ENCODE measurements around the gene COL5A3. TPM values are rescaled to one million over a fixed set of nuclear protein-coding genes. Genes with fewer than 3 reads are reported as not detected.
A peak's percentile ranks its signal among the peaks of the same experiment; 100 is the strongest.

Gene COL5A3
- total RNA-seq, 1 experiment from 2014 or later = not detected

DNA sequence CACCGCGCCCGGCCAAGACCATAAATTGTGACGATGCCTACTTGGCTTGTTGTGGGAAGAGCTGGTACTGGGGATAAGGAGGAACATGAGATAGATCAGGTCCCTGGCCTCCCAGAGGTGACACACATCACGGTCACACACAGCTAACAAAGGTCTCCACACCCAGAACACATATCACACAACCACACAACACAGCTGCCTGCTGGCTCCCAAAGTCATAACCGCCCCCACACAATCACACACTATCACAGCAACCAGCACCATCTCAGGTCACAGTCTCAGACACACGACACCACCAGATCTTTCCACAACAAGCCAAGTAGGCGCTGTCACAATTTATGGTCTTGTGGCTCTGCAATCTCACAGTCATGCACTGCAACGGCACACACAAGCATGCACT is 5.7 kb downstream of the COL5A3 start:
- peaks cover 17% of the 10 kb centered on the region for H3K4me1 ChIP-seq
- no peaks in the 10 kb centered on the region for H3K27me3 ChIP-seq
- H3K9me3 ChIP-seq (replicated peaks) = no peaks in the 10 kb centered on the region
- no peak overlapping the region for H3K4me3 ChIP-seq
- H3K36me3 ChIP-seq = no peaks in the 10 kb centered on the region
- DNase-seq = no peak
- no peak overlapping the region for H3K27ac ChIP-seq

DNA sequence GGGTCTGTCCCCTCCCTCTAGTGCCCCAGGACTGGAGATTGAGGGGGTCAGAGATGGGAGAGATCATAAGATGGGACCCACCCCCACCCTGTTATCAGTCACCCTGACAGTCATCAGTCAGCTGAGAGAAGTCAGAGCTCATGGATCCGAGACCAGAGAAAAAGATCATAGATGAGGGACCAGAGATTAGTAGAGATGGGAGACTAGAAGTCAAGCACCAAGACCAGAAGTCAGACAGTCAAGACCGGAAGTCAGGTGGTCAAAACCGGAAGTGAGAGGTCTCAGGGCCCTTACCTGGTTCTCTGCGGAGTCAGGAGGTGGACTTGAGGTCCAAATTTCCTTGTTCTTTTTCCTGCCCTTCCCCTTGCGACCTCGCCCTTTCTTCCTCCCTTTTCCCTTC is 7.0 kb downstream of the COL5A3 start:
- Histone ChIP-seq H3K27me3 (no peaks in the 10 kb centered on the region), H3K36me3 (no peaks in the 10 kb centered on the region), H3K4me3 (no peak overlapping the region), H3K4me1 (peaks cover 6% of the 10 kb centered on the region; the same call in 1 of the 2 replicates), H3K27ac (no peak overlapping the region), H3K9me3 (replicated peaks) (no peaks in the 10 kb centered on the region)
- DNase-seq = no peak

DNA sequence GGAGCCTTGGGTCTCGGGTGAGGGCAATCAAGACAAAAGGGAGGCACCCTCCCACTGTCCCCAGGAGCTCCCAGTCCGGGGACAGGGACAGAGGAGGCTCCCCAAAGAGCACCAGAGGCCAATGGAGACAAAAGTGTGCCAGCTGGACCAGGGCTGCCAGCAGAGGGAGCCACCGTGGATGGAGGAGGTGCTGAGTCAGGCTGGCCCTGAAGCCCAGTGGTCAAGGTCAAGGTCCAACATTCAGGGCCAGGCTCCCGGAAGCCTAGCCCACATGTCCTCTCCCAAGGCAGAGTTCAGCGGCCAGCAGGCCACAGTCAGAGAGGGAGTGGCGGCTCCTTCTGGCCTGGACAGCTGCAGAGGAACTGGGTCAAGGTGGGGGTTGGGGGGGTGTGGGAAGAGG is 8.4 kb downstream of the COL5A3 start:
- DNase-seq = no peak
- no peak overlapping the region for H3K4me3 ChIP-seq
- H3K27ac ChIP-seq = no peak overlapping the region
- H3K4me1 ChIP-seq = no peaks in the 10 kb centered on the region
- H3K9me3 ChIP-seq (replicated peaks) = no peaks in the 10 kb centered on the region
- H3K27me3 ChIP-seq = no peaks in the 10 kb centered on the region
- no peaks in the 10 kb centered on the region for H3K36me3 ChIP-seq

DNA sequence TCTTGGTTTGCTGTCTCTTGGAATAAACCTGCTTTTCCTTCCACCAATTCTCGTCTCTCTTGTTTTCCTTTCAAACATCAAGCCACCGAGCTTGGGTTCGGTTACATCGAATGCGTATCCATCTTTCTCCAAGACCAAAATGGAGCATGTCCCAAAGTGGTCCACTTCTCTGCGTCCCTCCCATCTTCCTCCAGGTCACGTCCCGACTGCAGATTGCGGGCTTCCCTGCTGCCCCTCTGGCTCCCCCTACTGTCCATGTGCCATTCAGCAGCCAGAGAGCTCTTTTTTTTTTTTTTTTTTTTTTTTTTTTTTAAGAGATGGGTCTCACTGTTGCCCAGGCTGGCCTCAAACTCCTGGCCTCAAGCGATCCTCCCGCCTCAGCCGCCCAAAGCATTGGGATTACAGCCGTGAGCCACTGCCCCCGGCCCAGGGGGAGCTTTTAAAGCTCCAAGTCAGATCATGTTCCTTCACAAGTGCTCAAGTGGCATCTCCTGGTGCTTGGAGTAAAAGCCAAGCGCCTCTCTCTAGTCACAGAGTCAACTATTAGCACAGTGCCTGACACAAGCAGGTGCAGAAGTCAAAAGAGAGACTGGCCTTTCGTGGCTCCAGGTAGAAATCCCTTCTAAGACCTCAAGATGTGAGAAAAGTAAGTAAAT is 10.0 kb downstream of the COL5A3 start:
- peak; percentile 67 to 71 for DNase-seq
- no peaks in the 10 kb centered on the region for H3K36me3 ChIP-seq
- no peak overlapping the region for H3K4me3 ChIP-seq
- no peaks in the 10 kb centered on the region for H3K9me3 ChIP-seq (replicated peaks)
- H3K27ac ChIP-seq = no peak overlapping the region
- no peaks in the 10 kb centered on the region for H3K27me3 ChIP-seq
- no peaks in the 10 kb centered on the region for H3K4me1 ChIP-seq

DNA sequence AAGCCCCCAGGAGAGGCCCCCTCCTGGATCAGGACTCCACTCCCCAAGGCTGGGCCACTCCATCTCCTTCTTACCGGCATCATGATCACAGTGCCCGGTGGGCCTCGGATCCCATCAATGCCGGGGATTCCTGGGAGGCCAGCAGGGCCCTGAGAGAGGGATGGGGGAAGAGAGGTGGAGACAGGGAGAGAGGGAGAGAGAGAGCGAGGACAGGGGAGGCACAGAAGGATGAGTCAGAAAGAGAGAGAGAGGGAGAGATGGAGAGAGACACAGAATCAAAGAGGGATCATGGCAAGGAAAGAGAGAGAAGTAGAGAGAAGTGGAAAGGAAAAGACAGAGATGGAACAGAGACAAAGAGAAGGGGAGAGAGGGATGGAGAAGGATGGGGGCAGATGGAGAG is 13.8 kb downstream of the COL5A3 start:
- no peaks in the 10 kb centered on the region for H3K27me3 ChIP-seq
- no peaks in the 10 kb centered on the region for H3K4me1 ChIP-seq
- H3K27ac ChIP-seq = no peak overlapping the region
- no peaks in the 10 kb centered on the region for H3K9me3 ChIP-seq (replicated peaks)
- H3K4me3 ChIP-seq = no peak overlapping the region
- no peaks in the 10 kb centered on the region for H3K36me3 ChIP-seq
- DNase-seq = no peak

DNA sequence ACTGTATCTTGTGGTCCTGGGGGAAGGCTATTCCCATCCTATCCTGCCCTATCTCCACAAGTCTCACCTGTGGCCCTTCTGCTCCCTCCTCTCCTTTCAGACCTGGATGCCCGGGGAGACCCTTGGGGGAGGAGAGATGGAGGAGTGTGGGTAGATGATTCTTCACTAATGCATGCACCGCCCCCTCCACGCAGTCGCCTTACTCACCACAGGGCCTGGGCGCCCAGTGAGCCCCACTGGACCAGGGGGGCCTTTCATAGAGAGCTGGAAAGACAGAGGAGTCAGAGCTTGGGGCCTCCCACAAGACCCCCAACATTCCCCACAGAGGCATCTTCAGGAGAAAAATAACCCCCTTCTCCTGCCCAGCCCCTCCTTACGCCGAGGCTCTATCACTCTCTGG is 14.3 kb downstream of the COL5A3 start:
- H3K4me1 ChIP-seq = no peaks in the 10 kb centered on the region
- H3K4me3 ChIP-seq = no peak overlapping the region
- H3K9me3 ChIP-seq (replicated peaks) = no peaks in the 10 kb centered on the region
- no peak for DNase-seq
- no peaks in the 10 kb centered on the region for H3K27me3 ChIP-seq
- no peak overlapping the region for H3K27ac ChIP-seq
- no peaks in the 10 kb centered on the region for H3K36me3 ChIP-seq

DNA sequence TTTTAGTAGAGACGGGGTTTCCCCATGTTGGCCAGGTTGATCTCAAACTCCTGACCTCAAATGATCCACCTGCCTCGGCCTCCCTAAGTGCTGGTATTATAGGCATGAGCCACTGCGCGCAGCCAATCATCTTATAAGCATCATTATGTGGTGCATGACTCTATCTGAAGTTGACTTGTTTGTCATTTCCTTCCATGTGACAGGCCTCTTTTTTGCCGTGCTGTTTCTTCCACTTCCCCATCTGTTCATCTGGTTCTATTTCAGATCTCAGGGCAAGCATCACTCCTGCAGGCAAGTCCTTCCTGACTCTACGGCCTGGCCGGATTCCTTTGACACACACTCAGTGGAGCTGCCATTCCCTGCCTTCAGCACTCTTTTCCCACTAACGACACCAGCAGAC is 15.2 kb downstream of the COL5A3 start:
- Histone ChIP-seq H3K9me3 (replicated peaks) (no peaks in the 10 kb centered on the region), H3K27me3 (no peaks in the 10 kb centered on the region), H3K4me3 (no peak overlapping the region), H3K36me3 (no peaks in the 10 kb centered on the region), H3K27ac (no peak overlapping the region), H3K4me1 (no peaks in the 10 kb centered on the region)
- no peak for DNase-seq

DNA sequence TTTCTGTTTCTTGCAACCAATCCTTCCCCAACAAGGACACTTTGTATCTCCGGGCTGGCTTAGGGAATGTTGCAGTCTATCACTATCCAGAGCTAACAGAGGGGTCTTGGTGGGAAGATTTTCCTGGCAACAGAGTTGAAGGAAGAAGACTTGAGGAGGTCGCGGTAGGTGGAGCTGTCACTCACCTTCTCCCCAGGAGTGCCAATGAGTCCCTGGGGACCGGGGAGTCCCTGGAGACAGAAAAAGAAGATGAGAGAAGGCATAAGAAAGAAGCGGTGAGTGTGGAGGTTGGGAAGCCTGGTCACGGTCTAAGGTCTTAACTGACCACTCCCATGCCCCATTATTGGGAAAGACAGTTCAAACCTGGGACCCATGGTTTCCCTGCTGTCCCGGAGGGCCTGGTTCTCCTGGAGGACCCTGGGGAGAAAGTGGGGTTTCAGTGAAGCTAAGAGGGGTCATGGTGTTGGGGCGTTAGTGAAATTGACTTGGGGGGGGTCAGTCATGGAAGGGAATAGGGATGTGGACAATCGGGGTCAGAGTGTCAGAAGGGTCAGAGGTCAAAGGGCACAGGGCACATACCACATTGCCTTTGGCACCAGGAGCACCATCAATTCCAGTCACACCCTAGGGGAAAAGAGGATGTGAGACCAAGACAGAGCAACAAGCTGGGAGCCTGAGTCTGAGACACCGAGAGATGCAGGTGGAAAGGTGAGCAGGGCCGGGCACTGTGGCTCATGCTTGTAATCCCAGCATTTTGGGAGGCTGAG is 18.7 kb downstream of the COL5A3 start:
- H3K36me3 ChIP-seq = no peaks in the 10 kb centered on the region
- H3K27ac ChIP-seq = no peak overlapping the region
- no peaks in the 10 kb centered on the region for H3K9me3 ChIP-seq (replicated peaks)
- H3K4me1 ChIP-seq = no peaks in the 10 kb centered on the region
- no peak overlapping the region for H3K4me3 ChIP-seq
- H3K27me3 ChIP-seq = no peaks in the 10 kb centered on the region
- DNase-seq = no peak

DNA sequence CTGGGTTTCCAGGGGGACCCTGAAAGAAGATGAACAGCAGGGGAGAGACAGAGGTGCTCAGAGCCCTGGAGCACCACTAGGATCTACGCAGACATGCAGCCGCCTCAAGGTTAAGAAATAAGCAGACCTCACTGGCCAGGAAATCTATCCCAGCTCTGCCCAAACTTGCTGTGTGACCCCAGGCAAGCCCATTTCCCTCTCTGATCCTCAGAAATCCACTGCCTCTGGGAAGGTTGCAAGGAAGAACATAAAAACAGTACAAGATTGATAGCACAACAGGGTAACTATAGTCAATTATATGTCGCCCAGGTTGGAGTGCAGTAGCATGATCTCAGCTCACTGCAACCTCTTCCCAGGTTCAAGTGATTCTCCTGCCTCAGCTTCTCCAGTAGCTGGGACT is 20.8 kb downstream of the COL5A3 start:
- no peak for DNase-seq
- Histone ChIP-seq H3K9me3 (replicated peaks) (no peaks in the 10 kb centered on the region), H3K4me3 (no peak overlapping the region), H3K27ac (no peak overlapping the region), H3K4me1 (no peaks in the 10 kb centered on the region), H3K36me3 (no peaks in the 10 kb centered on the region), H3K27me3 (no peaks in the 10 kb centered on the region)

DNA sequence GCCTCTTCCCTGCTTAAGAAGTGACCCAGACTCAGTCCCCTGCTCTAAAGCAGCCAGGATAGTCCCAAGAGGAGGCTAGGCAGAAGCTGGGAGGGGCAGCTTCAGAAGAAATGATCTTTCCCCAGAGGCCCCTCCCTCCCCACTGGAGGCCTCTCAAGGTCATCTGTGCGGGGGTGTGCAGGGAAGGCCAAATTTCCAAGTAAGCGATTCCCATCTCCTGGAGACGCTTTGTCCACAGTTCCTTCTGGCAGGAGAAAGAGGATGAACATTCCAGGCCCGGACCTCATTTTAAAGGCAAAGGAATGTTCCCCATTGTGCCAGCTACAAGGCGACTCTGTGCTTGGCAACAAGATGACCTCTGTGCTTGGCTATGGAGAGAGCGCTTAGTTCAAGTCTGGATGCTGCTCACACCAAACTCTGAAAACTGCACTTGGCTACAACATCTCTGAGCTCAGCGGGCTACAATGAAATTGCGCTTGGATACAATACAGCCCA is 23.5 kb downstream of the COL5A3 start:
- H3K4me1 ChIP-seq = no peaks in the 10 kb centered on the region
- H3K27ac ChIP-seq = no peak overlapping the region
- no peaks in the 10 kb centered on the region for H3K27me3 ChIP-seq
- H3K4me3 ChIP-seq = no peak overlapping the region
- no peaks in the 10 kb centered on the region for H3K9me3 ChIP-seq (replicated peaks)
- DNase-seq = no peak
- no peaks in the 10 kb centered on the region for H3K36me3 ChIP-seq

DNA sequence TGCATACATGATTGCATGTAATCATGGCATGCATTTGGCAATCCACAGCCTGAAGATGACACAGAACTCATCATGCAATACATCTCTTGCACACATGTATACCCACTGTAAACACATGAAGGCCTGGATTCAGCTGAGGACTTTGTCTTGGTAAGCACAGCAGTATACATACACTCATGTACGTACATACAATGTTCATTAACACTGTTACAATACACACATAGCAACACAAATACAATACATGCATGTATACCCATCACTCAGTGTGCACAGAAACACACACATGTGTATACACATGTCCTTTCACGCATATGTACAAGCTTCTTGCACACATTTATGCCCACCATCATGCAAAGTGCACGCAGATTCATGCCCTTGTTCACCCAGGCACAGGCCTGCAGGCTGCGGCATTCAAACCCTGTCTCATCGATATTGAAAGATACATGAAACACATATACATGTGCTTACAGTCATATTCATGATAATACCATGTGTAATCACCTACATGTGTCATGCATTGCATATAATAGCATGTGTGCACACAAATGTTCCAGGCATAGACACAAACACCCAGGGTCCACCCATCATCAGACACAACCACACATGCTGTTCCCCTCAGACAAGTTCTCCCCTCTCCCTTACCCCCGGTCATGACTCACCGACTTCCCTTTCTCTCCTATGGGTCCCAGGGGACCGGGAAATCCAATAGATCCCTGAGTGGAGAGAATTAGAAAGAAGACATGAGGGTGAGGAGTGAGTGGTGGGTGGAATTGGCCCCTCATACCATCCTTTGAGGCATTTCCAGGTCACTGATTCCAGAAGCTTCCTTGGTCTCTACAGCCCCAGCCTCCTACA is 28.7 kb downstream of the COL5A3 start:
- Histone ChIP-seq H3K4me3 (no peak overlapping the region), H3K27me3 (no peaks in the 10 kb centered on the region), H3K27ac (no peak overlapping the region), H3K9me3 (replicated peaks) (no peaks in the 10 kb centered on the region), H3K4me1 (no peaks in the 10 kb centered on the region), H3K36me3 (no peaks in the 10 kb centered on the region)
- DNase-seq = no peak

DNA sequence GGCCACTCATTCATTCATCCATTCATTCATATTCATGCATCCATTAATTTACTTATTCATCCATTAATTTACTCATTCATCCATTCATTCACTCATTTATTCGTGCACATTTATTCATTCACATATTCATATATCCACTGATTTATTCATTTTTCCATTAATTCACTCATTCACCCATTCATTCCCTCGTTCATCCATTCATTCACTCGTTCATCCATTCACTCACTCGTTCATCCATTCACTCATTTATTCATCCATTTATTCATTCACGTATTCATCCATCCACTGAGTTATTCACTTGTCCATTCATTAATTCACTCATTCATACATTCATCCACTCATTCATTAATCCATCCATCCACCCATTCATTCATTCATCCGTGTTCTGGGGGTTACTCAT is 38.2 kb downstream of the COL5A3 start:
- no peaks in the 10 kb centered on the region for H3K27me3 ChIP-seq
- no peaks in the 10 kb centered on the region for H3K9me3 ChIP-seq (replicated peaks)
- DNase-seq = no peak
- no peak overlapping the region for H3K27ac ChIP-seq
- H3K4me1 ChIP-seq = no peaks in the 10 kb centered on the region
- no peak overlapping the region for H3K4me3 ChIP-seq
- no peaks in the 10 kb centered on the region for H3K36me3 ChIP-seq

DNA sequence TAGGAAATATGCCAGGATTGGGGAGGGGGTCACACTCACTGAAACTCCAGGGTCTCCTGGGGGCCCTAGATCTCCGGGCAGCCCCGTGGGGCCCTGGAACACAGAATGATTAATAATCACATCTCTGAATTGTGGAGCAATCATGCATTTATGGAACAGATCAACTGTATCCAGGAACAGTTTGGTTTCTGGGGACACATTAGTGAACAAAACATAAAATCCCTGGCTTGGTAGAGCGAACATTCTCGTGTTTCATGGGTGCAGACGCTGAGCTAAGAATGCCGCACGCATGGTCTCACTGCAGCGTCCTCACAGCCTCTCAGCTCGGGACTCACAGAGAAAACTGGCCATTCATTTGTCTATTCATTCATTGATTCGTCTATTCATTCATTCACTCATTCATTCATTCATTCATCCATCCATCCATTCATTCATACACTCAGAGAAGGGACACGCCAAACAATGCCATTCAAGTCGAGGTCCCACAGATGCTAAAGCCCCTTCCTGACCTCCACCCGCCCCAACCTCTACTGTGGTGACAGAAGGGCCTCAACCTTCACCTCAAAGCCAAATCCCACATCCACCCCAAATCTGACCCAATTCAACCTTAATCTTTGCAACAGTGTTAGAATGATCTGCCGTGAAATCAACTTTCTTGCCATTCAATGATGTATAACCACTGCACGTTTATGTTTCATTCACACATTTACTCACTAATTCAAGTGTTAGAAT is 39.0 kb downstream of the COL5A3 start:
- Histone ChIP-seq H3K27me3 (no peaks in the 10 kb centered on the region), H3K4me1 (no peaks in the 10 kb centered on the region), H3K9me3 (replicated peaks) (no peaks in the 10 kb centered on the region), H3K36me3 (no peaks in the 10 kb centered on the region), H3K27ac (no peak overlapping the region), H3K4me3 (no peak overlapping the region)
- no peak for DNase-seq

DNA sequence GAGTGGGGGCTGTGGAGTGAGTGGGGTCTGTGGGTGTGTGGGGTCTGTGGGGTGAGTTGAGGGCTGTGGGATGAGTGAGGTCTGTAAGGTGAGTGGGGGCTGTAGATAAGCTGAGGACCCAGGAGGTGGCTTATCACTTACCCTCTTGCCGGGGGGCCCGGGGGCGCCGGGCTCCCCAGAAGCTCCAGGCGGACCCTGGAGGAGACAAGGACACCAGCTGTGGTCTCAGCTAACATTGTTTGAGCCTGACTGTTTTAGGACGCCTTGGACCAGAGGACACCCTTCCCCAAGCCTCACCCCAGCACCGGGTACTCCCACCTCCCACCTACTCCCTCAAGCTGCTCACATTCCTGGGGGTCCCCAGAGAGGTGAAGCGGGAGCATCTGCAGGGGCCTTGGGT is 39.8 kb downstream of the COL5A3 start:
- no peak overlapping the region for H3K4me3 ChIP-seq
- H3K27ac ChIP-seq = no peak overlapping the region
- H3K9me3 ChIP-seq (replicated peaks) = no peaks in the 10 kb centered on the region
- no peaks in the 10 kb centered on the region for H3K4me1 ChIP-seq
- no peak for DNase-seq
- H3K36me3 ChIP-seq = no peaks in the 10 kb centered on the region
- no peaks in the 10 kb centered on the region for H3K27me3 ChIP-seq

DNA sequence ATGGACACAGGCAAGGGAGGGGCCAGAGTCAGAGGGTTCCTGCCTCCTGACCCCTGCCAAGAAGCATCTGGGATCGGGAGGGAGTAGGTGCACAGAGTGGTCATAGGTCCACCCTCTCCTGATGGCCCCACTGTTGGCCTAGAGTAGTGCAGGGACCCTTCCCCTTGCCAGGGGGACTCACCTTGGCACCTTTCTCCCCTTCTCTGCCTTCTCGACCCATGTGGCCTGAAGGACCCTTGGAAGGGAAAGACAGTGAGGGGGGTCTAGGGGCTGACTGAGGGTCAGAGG is 40.7 kb downstream of the COL5A3 start:
- H3K27me3 ChIP-seq = no peaks in the 10 kb centered on the region
- no peak overlapping the region for H3K27ac ChIP-seq
- H3K4me3 ChIP-seq = no peak overlapping the region
- no peaks in the 10 kb centered on the region for H3K9me3 ChIP-seq (replicated peaks)
- no peak for DNase-seq
- no peaks in the 10 kb centered on the region for H3K4me1 ChIP-seq
- H3K36me3 ChIP-seq = no peaks in the 10 kb centered on the region
